SJSA1 (cell line): ENCODE results near the gene C5orf63. TPM values are rescaled to one million over a fixed set of nuclear protein-coding genes. Genes with fewer than 3 reads are reported as not detected.

Experiments
- DNase-seq, 2 experiments: peaks; one replicate each; pipeline ENCODE4 v3.0.0-alpha.2; 2015 to 2020; ENCODE audit warnings: low spot score in 2 of 2, low read depth in 1 of 2
- H3K27ac ChIP-seq: fragments of 250-450 bp; sonication (Bioruptor Pico); 2 replicates; pipeline ENCODE4 v1.5.1; 2020; ENCODE audit warnings: mild to moderate bottlenecking, moderate library complexity
- H3K27me3 ChIP-seq: fragments of 250-450 bp; sonication (Bioruptor Pico); replicated peaks from 2 replicates; pipeline ENCODE4 v1.5.1; 2020; ENCODE audit warnings: mild to moderate bottlenecking, moderate library complexity
- H3K36me3 ChIP-seq: fragments of 250-450 bp; sonication (Bioruptor Pico); 2 replicates; pipeline ENCODE4 v1.5.1; 2020; ENCODE audit warnings: mild to moderate bottlenecking
- H3K4me1 ChIP-seq: fragments of 250-450 bp; sonication (Bioruptor Pico); replicated peaks from 2 replicates; pipeline ENCODE4 v1.6.1; 2021; ENCODE audit warnings: mild to moderate bottlenecking
- H3K4me3 ChIP-seq: fragments of 250-450 bp; sonication (Bioruptor Pico); 2 replicates; pipeline ENCODE4 v1.5.1; 2020; ENCODE audit warnings: mild to moderate bottlenecking
- H3K9me3 ChIP-seq: fragments of 250-450 bp; sonication (Bioruptor Pico); replicated peaks from 2 replicates; pipeline ENCODE4 v1.5.1; 2020; ENCODE audit warnings: mild to moderate bottlenecking
- total RNA-seq: library from RNA; depleted of rRNA; stranded (reverse); fragments of >200 nt; shearing (Covaris generic); gene quantifications from 2 replicates; pipeline ENCODE4 v1.2.3, GENCODE V29; 2014

Gene C5orf63
- total RNA-seq, 1 experiment from 2014 or later, result 1.9 TPM

GRCh38 chr5:127086589-127086988 lies 13.3 kb upstream of the C5orf63 start:
- Histone ChIP-seq H3K27me3 (peaks cover 7% of the 10 kb centered on the region; the same call in 1 of the 2 replicates), H3K4me3 (no peak overlapping the region)

GRCh38 chr5:127085796-127086195 lies 12.5 kb upstream of the C5orf63 start:
- H3K36me3 ChIP-seq, result no peaks in the 10 kb centered on the region
- peaks cover 7% of the 10 kb centered on the region; the same call in 1 of the 2 replicates for H3K27me3 ChIP-seq
- no peak overlapping the region for H3K4me3 ChIP-seq
- DNase-seq, result no peak
- H3K4me1 ChIP-seq, result peaks cover 3% of the 10 kb centered on the region; the same call in 1 of the 2 replicates
- H3K9me3 ChIP-seq, result no peaks in the 10 kb centered on the region; the same call in 1 of the 2 replicates
- H3K27ac ChIP-seq, result no peak overlapping the region

More at GRCh38 chr5:127086589-127086988, 13.3 kb upstream of the C5orf63 start:
- H3K9me3 ChIP-seq, result no peaks in the 10 kb centered on the region
- DNase-seq, result no peak
- H3K36me3 ChIP-seq, result no peaks in the 10 kb centered on the region
- peaks cover 3% of the 10 kb centered on the region; the same call in 1 of the 2 replicates for H3K4me1 ChIP-seq
- H3K27ac ChIP-seq, result no peak overlapping the region

- H3K9me3 ChIP-seq, result no peaks in the 10 kb centered on the region; the same call in 1 of the 2 replicates
- no peak overlapping the region for H3K4me3 ChIP-seq
- H3K27me3 ChIP-seq, result peaks cover 7% of the 10 kb centered on the region
- no peak for DNase-seq
- no peak overlapping the region for H3K27ac ChIP-seq
- no peaks in the 10 kb centered on the region for H3K36me3 ChIP-seq
- peaks cover 3% of the 10 kb centered on the region; the same call in 1 of the 2 replicates for H3K4me1 ChIP-seq
These were observed 12.1 kb upstream of the C5orf63 start for GRCh38 chr5:127085371-127085770.

GRCh38 chr5:127084656-127085055 lies 11.4 kb upstream of the C5orf63 start:
- no peaks in the 10 kb centered on the region; the same call in 1 of the 2 replicates for H3K9me3 ChIP-seq
- no peak for DNase-seq
- H3K27me3 ChIP-seq, result peaks cover 7% of the 10 kb centered on the region
- H3K4me1 ChIP-seq, result peaks cover 3% of the 10 kb centered on the region; the same call in 1 of the 2 replicates
- no peaks in the 10 kb centered on the region for H3K36me3 ChIP-seq
- H3K27ac ChIP-seq, result no peak overlapping the region
- H3K4me3 ChIP-seq, result no peak overlapping the region

GRCh38 chr5:127083711-127084110 lies 10.4 kb upstream of the C5orf63 start:
- Histone ChIP-seq H3K4me3 (no peak overlapping the region), H3K36me3 (no peaks in the 10 kb centered on the region), H3K27ac (no peak overlapping the region), H3K4me1 (peaks cover 3% of the 10 kb centered on the region; the same call in 1 of the 2 replicates), H3K27me3 (peaks cover 7% of the 10 kb centered on the region), H3K9me3 (no peaks in the 10 kb centered on the region; the same call in 1 of the 2 replicates)
- DNase-seq, result no peak

GRCh38 chr5:127079994-127080491 lies 6.7 kb upstream of the C5orf63 start:
- Histone ChIP-seq H3K9me3 (no peaks in the 10 kb centered on the region; the same call in 1 of the 2 replicates), H3K36me3 (no peaks in the 10 kb centered on the region), H3K4me3 (no peak overlapping the region), H3K27me3 (peaks cover 7% of the 10 kb centered on the region), H3K27ac (no peak overlapping the region), H3K4me1 (no peaks in the 10 kb centered on the region)
- no peak for DNase-seq

- Histone ChIP-seq H3K4me3 (no peak overlapping the region), H3K27me3 (peaks cover 6% of the 10 kb centered on the region), H3K36me3 (no peaks in the 10 kb centered on the region), H3K9me3 (no peaks in the 10 kb centered on the region; the same call in 1 of the 2 replicates), H3K27ac (no peak overlapping the region), H3K4me1 (no peaks in the 10 kb centered on the region)
- DNase-seq, result no peak
These were observed 4.1 kb upstream of the C5orf63 start for GRCh38 chr5:127077366-127077765.

GRCh38 chr5:127076315-127077129 lies 3.2 kb upstream of the C5orf63 start:
- no peak overlapping the region for H3K27ac ChIP-seq
- H3K9me3 ChIP-seq, result no peaks in the 10 kb centered on the region; the same call in 1 of the 2 replicates
- H3K4me1 ChIP-seq, result no peaks in the 10 kb centered on the region
- no peak overlapping the region for H3K4me3 ChIP-seq
- H3K36me3 ChIP-seq, result no peaks in the 10 kb centered on the region
- no peak for DNase-seq
- H3K27me3 ChIP-seq, result peaks cover 6% of the 10 kb centered on the region

GRCh38 chr5:127074466-127074865 lies 1.2 kb upstream of the C5orf63 start:
- H3K4me3 ChIP-seq, result no peak overlapping the region
- H3K9me3 ChIP-seq, result no peaks in the 10 kb centered on the region
- H3K27ac ChIP-seq, result no peak overlapping the region
- peaks cover 6% of the 10 kb centered on the region; the same call in 1 of the 2 replicates for H3K27me3 ChIP-seq
- no peak for DNase-seq
- H3K36me3 ChIP-seq, result no peaks in the 10 kb centered on the region
- no peaks in the 10 kb centered on the region for H3K4me1 ChIP-seq

- Histone ChIP-seq H3K27ac (no peak overlapping the region), H3K27me3 (peaks cover 6% of the 10 kb centered on the region; the same call in 1 of the 2 replicates), H3K4me1 (no peaks in the 10 kb centered on the region), H3K9me3 (no peaks in the 10 kb centered on the region), H3K4me3 (no peak overlapping the region), H3K36me3 (no peaks in the 10 kb centered on the region)
- DNase-seq, result no peak
These were observed 3.1 kb downstream of the C5orf63 start for GRCh38 chr5:127070243-127070642.

- H3K27ac ChIP-seq, result no peak overlapping the region
- no peaks in the 10 kb centered on the region for H3K4me1 ChIP-seq
- H3K4me3 ChIP-seq, result no peak overlapping the region
- no peaks in the 10 kb centered on the region for H3K27me3 ChIP-seq
- H3K9me3 ChIP-seq, result no peaks in the 10 kb centered on the region
- no peak for DNase-seq
- H3K36me3 ChIP-seq, result no peaks in the 10 kb centered on the region
These were observed 4.6 kb downstream of the C5orf63 start for GRCh38 chr5:127068493-127069214.

- H3K9me3 ChIP-seq, result no peaks in the 10 kb centered on the region
- H3K4me1 ChIP-seq, result no peaks in the 10 kb centered on the region
- H3K27ac ChIP-seq, result no peak overlapping the region
- no peak overlapping the region for H3K4me3 ChIP-seq
- no peak for DNase-seq
- H3K27me3 ChIP-seq, result no peaks in the 10 kb centered on the region
- no peaks in the 10 kb centered on the region for H3K36me3 ChIP-seq
These were observed 6.6 kb downstream of the C5orf63 start for GRCh38 chr5:127066721-127067120.

GRCh38 chr5:127064253-127064840 lies 9.0 kb downstream of the C5orf63 start:
- H3K9me3 ChIP-seq, result no peaks in the 10 kb centered on the region
- no peak overlapping the region for H3K27ac ChIP-seq
- DNase-seq, result no peak
- H3K36me3 ChIP-seq, result no peaks in the 10 kb centered on the region
- no peak overlapping the region for H3K4me3 ChIP-seq
- H3K27me3 ChIP-seq, result no peaks in the 10 kb centered on the region
- no peaks in the 10 kb centered on the region for H3K4me1 ChIP-seq
